Right kidney (tissue), 9 donors: ENCODE measurements around the gene SMPDL3A.
"Not testable (repeated sequence)": the region's sequence is repeated elsewhere in the genome, so short reads cannot be mapped to it uniquely, and the experiment has no call there.

Experiments used
- DNase-seq: peaks from one replicate; pipeline ENCODE4 v3.0.0-alpha.2; 2016
- long read RNA-seq, 8 donors: transcript quantifications; one replicate each; lab custom pipeline, GENCODE V29; 2026

SMPDL3A gene
- long read RNA-seq, donor 1, partial matches to known transcripts: 16 of 18 reads
- long read RNA-seq, donor 1, other reads (novel, unspliced or antisense): 0 of 18 reads
- long read RNA-seq, donor 2, partial matches to known transcripts: 16 of 18 reads
- long read RNA-seq, donor 2, other reads (novel, unspliced or antisense): 0 of 18 reads
- long read RNA-seq, donor 3, partial matches to known transcripts: 0 of 3 reads
- long read RNA-seq, donor 3, other reads (novel, unspliced or antisense): 0 of 3 reads
- long read RNA-seq, donor 4, partial matches to known transcripts: 0 of 1 reads
- long read RNA-seq, donor 4, other reads (novel, unspliced or antisense): 0 of 1 reads
- long read RNA-seq, donor 5, partial matches to known transcripts: 29 of 35 reads
- long read RNA-seq, donor 5, other reads (novel, unspliced or antisense): 0 of 35 reads
- long read RNA-seq, donor 6, partial matches to known transcripts: 11 of 12 reads
- long read RNA-seq, donor 6, other reads (novel, unspliced or antisense): 0 of 12 reads
- long read RNA-seq, donor 7, partial matches to known transcripts: 0 of 3 reads
- long read RNA-seq, donor 7, other reads (novel, unspliced or antisense): 0 of 3 reads
- long read RNA-seq, donor 8, partial matches to known transcripts: 0 of 4 reads
- long read RNA-seq, donor 8, other reads (novel, unspliced or antisense): 0 of 4 reads

GRCh38 chr6:122789182-122790027 lies at the start of gene SMPDL3A:
TSS of gene SMPDL3A (plus strand) at chr6:122789258. CDS start at chr6:122789347, 89 bp downstream.
- DNase-seq: peak; percentile 95

DNA sequence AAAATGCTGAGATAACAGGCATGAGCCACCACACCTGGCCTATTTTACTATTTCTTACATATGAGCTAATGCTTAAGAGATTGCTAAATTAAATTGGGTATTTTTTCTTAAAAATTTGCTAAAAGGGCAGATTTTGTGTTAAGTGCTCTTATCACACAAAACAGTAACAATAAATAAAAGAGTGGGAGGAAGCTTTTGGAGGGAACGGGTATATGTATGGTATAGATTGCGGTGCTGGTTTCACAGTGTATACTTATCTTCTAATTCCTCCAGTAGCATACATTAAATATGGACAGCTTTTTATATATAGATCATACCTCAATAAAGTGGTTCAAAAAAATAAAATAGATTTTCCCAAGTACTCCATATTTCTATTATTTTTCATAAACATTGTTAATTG lies 49.0 kb upstream of the SMPDL3A start:
- DNase-seq: no peak

GRCh38 chr6:122740936-122741335 lies 48.1 kb upstream of the SMPDL3A start:
- DNase-seq: no peak

- not testable (repeated sequence) for DNase-seq
Measured at GRCh38 chr6:122744247-122744646, 44.8 kb upstream of the SMPDL3A start.

DNA sequence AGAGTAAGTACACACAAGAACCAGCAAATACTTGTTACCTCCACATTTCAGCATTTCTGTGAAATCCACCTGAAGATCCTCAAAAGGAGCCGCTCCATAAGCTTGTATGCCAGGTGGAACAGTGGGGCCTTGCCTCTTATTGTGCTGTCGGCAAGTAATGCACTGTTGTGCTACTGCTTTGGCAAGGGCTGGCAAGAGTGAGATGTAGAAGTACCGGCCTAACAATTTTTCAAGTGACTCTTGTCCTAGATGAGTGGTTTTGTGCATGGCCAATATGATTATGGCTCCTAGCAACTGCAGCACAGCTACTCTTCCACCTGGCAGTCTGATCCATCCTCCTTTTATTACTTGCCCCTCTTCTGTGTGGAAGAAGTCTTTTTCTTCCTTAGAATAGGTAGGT lies 44.2 kb upstream of the SMPDL3A start:
- not testable (repeated sequence) for DNase-seq

DNA sequence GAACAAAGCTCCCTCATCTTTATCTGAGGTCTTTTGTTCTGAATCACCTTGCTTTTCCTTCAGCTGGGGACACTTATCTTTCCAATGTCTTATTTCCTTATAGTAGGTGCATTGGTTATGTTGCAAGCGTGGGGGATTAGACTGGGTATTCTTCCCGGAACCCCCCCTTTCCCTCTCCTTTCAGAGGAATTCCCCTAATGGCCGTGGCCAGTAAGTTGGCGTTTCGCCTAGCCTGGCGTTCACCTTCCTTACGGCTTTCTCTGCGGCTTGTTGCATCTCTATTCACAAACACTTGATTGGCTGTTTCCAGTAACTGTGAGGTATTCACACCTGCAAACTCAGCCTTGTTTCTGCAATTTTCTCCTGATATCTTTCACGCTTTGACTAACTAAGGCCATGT lies 42.4 kb upstream of the SMPDL3A start:
- no peak for DNase-seq

DNA sequence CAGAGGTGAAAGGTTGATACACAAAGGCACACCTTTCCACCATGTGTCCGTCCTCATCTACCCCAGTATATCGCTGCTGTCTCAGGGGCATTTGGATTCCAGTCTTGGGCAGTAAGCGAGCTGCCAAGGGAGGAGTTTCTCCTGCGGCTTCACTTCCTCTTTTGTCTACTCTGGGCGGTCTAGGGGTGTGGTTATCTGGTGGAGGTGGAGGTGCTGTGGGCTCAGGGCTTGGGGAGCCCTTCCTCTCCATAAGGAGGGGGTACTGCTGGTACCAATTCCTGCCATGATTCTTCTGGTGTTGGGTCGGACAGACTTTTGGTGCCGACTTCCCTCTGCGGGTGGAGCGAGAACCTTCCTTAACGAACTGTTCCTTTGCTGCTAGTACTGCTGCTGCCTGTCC lies 41.5 kb upstream of the SMPDL3A start:
- no peak for DNase-seq

DNA sequence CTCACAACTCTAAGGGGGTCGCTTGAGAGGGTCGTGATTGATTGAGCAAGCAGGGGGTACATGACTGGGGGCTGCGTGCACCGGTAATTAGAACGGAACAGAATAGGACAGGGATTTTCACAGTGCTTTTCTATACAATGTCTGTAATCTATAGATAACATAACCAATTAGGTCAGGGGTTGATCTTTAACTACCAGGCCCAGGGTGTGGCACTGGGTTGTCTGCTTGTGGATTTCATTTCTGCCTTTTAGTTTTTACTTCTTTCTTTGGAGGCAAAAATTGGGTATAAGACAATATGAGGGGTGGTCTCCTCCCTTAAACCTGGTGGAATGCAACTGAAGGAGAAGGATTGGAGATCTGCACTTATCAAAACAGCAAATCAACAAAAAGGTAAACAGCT lies 40.1 kb upstream of the SMPDL3A start:
- DNase-seq: not testable (repeated sequence)

DNA sequence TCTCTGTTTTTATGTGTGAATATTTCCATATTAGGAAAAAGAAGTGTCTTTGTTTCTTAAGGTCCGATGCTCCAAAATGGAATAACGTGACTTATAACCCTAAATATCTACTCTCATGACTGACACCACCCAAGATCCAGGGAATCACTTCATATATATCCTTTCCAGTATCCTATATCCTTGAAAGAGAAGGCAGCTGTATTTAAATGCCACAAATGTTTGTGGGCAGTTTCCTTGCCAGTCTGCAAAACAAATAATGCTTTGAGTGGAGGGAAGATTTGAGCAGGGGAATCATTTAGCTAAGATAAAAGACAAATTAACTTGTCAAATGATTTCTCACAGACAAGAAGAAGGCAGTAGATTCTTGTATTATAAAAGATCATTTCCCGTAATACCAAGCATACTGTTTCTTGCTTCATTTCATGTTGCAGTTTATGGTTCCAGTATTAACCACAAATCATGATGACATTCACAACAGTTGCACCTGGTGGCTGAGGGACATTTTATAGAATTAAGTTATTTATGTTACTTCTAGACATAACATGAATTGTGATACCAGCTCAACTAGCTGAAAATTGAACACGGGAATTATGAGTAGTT lies 39.5 kb upstream of the SMPDL3A start:
- DNase-seq: no peak

- DNase-seq: no peak
Measured at GRCh38 chr6:122751326-122751725, 37.7 kb upstream of the SMPDL3A start.

- DNase-seq: no peak
Measured at GRCh38 chr6:122752459-122752858, 36.6 kb upstream of the SMPDL3A start.

DNA sequence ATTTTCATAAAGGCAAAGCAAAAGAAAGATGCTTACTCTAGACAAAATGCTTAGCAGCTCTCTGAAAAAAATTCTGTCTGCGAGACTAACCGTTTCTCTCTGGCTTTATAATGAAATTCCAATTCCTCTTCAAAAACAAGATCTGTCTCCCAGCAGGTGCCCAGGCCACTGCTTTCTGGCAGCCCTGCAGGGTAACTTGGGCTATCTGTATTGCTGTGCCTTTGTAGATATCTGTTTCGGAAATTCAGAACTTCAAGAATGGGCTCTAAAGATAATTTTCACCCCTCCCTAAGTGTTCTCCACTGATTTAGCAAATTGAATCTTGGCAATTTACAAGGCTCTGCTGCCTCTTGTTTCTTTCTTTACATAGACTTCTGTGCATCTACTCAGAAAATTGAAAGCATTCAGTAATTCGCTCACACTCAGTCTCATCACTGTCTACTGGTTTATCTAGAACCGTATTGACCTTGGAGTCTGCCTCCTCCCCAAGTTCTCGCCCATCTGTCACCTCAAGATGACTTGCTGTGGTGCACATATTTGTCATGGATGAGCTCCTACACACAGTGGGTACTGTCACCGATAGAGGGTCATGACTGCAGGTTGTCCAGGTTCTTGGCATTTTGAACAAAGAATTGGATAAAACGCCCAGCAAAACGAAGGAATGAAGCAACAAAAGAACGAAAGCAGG lies 35.9 kb upstream of the SMPDL3A start:
- no peak for DNase-seq

DNA sequence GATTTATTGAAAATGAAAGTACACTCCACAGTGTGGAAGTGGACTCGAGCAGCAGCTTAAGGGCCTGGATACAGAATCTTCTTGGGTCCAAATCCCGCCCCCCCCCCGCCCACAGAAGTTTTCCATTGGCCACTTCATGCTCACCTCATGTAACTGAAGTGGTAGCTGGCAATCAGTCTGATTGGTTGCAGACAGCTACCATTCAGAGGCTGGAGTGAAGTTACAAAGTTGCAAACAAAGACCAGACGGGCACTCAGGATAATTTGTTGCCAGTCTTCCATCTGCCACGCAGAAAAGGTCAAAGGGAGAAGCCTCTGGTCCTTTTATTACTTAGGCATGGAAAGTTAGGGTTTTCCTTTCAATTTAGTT lies 35.4 kb upstream of the SMPDL3A start:
- no peak for DNase-seq

DNA sequence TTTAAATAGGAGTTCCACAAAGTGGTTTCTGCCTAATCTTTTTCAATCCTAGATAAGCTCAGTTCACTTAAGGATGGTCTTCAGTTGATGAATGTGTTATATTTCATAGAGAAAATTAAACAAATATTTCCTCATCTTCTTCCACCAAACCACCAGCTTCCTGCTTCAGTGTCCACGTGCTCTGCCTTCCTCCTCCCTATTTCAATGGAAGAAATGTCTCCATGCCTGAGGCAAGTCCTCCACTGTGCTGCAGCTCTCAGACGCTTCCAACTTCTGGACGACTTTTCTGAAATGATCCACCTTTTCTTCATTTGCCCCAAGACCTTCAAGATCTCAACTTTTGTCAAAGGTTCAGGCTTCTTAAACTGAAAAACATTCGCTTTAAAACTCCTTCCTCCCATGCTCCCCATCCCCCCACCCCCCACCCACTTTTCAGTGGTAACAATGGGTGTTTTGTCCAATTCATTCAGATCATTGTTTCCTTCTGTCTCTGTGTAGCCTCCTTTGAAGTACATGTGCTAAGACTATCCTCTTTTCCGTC lies 34.8 kb upstream of the SMPDL3A start:
- no peak for DNase-seq

- no peak for DNase-seq
Measured at GRCh38 chr6:122755901-122756300, 33.2 kb upstream of the SMPDL3A start.

DNA sequence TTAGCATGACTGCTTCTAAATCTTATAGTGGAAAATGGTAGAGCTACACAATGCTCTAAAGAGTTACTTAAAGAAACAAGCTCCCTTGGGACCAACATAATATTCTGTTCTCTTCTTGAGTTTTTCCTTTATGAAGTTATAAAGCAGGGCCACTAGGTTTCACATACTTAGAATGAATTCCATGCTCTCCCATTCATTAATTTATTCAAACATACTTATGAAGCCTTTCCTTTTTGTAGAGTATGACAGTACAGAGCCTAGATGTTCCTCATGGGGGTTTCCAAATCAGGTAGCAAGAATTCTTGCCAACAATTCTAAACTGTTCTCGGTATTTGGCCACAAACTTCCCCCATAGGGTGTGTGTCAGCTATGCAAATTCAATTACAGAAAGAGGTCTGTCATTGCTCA lies 30.1 kb upstream of the SMPDL3A start:
- DNase-seq: no peak

GRCh38 chr6:122760330-122760729 lies 28.7 kb upstream of the SMPDL3A start:
- no peak for DNase-seq

DNA sequence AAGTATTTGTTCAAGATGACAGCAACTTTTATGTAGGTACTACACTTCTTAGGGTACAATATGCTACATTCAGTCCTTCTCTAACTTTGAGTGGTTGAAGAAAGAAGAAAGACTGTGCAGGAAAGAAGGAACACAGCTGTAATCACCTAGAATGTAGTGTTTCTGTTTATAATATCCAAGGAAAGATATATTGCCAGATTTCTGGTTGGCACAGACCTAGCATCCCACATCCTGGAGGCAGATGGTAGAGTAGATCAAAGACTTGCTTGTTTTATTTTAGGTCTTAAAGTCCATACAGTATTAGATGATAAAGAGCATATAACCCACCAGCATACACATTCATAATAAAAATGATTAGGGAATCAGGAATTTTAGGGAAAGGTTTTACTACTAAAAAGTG lies 22.8 kb upstream of the SMPDL3A start:
- DNase-seq: no peak

DNA sequence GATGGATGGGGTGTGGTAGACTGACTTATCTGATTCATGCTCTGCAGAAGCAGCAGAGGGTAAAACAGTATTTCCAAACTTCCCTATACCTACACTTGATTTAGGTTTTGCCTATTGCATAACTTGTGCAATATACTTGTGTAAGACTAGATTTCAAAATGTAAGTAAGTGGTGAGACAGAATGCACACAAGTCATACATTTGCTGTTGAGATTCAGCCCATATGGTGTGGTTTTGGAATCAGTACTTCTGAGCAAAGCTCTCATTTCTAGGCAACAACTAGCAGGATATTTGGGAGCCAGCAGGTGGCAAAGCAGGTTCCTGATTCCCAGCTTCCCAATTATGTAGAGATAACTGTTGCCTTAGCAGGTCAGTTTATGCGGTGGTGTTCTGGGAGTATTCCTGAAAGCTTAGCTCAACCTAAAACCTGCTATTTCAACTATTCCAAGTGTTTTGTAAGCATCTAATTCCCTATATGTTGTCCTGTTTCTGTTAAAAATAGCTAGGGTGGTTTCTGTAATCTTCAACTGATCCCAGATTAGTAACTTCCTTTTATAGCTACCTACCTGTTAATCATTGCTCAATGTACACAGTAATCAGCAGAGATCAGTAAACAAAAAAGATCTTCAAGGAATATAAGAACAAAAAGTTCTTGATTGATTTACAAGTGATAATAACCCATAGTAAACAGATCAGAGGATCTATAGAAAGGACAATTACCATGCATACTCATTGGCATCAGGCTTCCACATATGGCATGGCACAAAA lies 18.0 kb upstream of the SMPDL3A start:
- DNase-seq: no peak

- DNase-seq: no peak
Measured at GRCh38 chr6:122772724-122773415, 16.2 kb upstream of the SMPDL3A start.
